CD4-positive, CD25-positive, alpha-beta regulatory T cell (primary cell): ENCODE measurements around the gene NME3. TPM values are rescaled to one million over a fixed set of nuclear protein-coding genes. Genes with fewer than 3 reads are reported as not detected.

ENCODE experiments used
- ATAC-seq, 2 donors: fragments of 150-1000 bp; cut with Tn5 transposase; one replicate each; pipeline ENCODE4 v1.10.0; 2021; ENCODE audit warnings: low read depth in 2 of 2, moderate number of reproducible peaks in 2 of 2, moderate library complexity in 1 of 2
- DNase-seq, 3 donors: peaks; one replicate each; pipeline versions ENCODE4 v3.0.0 to v3.0.0-alpha.2; 2012 to 2022; ENCODE audit warnings: mixed read lengths in 1 of 3
- H3K27ac ChIP-seq: one replicate; pipeline ENCODE4 v1.7.0; 2013; ENCODE audit warnings: mild to moderate bottlenecking, low read length; ENCODE audit not compliant: insufficient read depth, poor library complexity, severe bottlenecking
- H3K27me3 ChIP-seq: one replicate; pipeline ENCODE4 v1.7.0; 2013; ENCODE audit warnings: low read length; ENCODE audit not compliant: control insufficient read depth, insufficient read depth
- H3K36me3 ChIP-seq: one replicate; pipeline ENCODE4 v1.7.0; 2013; ENCODE audit warnings: mild to moderate bottlenecking, low read length, moderate library complexity; ENCODE audit not compliant: control insufficient read depth, insufficient read depth
- H3K4me1 ChIP-seq: 2 replicates; pipeline ENCODE4 v1.7.0; 2013; ENCODE audit warnings: mild to moderate bottlenecking, low read length; ENCODE audit not compliant: insufficient read depth, control insufficient read depth, poor library complexity, severe bottlenecking
- H3K4me3 ChIP-seq: one replicate; pipeline ENCODE4 v1.7.0; 2013; ENCODE audit warnings: low read depth, mild to moderate bottlenecking, low read length, moderate library complexity
- H3K9me3 ChIP-seq, 2 experiments: 1 replicate in 1 of 2; 2 replicates in 1 of 2; pipeline ENCODE4 v1.7.0; 2013; ENCODE audit warnings: low read length in 2 of 2, mild to moderate bottlenecking in 1 of 2, moderate library complexity in 1 of 2; ENCODE audit not compliant: control insufficient read depth in 2 of 2
- H3K27ac Mint-ChIP-seq, 3 donors: one replicate each; pipeline ENCODE4 v1.8.0; 2020 to 2022; ENCODE audit warnings: mild to moderate bottlenecking in 3 of 3, mixed read lengths in 3 of 3, moderate library complexity in 2 of 3
- H3K27me3 Mint-ChIP-seq: one replicate; pipeline ENCODE4 v1.8.0; 2022; ENCODE audit warnings: mild to moderate bottlenecking, mixed read lengths
- H3K36me3 Mint-ChIP-seq: one replicate; pipeline ENCODE4 v1.8.0; 2020; ENCODE audit warnings: mixed read lengths
- H3K4me1 Mint-ChIP-seq, 4 donors: one replicate each; pipeline ENCODE4 v1.8.0; 2020 to 2022; ENCODE audit warnings: mixed read lengths in 4 of 4, mild to moderate bottlenecking in 1 of 4
- H3K4me3 Mint-ChIP-seq, 4 donors: one replicate each; pipeline ENCODE4 v1.8.0; 2020 to 2022; ENCODE audit warnings: mild to moderate bottlenecking in 4 of 4, mixed read lengths in 4 of 4, moderate library complexity in 3 of 4
- H3K9me3 Mint-ChIP-seq, 7 donors: one replicate each; pipeline ENCODE4 v1.8.0; 2020 to 2022; ENCODE audit warnings: mixed read lengths in 7 of 7, mild to moderate bottlenecking in 3 of 7, moderate library complexity in 2 of 7
- polyA plus RNA-seq, 4 donors: library from polyadenylated mRNA; unstranded; fragments of 300-500 nt; fragmentation: Illumina TruSeq; gene quantifications; one replicate each; pipeline ENCODE4 v1.2.3, GENCODE V29; 2021
- total RNA-seq: library from RNA; stranded (reverse); gene quantifications from one replicate; pipeline ENCODE4 v1.2.3, GENCODE V29; 2022

Gene NME3
- total and polyA plus RNA-seq, 5 donors from 2014 or later: 45.1 to 101 (median 74.7) TPM

GRCh38 chr16:1791943-1792812, 20.8 kb upstream of the NME3 start:
- no peak overlapping the region for H3K4me3 Mint-ChIP-seq
- H3K4me3 ChIP-seq: no peak overlapping the region
- peaks cover 12% of the 10 kb centered on the region for H3K36me3 ChIP-seq
- H3K27me3 Mint-ChIP-seq: no peaks in the 10 kb centered on the region
- no peak overlapping the region for H3K27ac ChIP-seq
- no peaks in the 10 kb centered on the region for H3K9me3 ChIP-seq
- H3K27me3 ChIP-seq: no peaks in the 10 kb centered on the region
- H3K36me3 Mint-ChIP-seq: peaks cover 4% of the 10 kb centered on the region
- peaks cover 0 to 5% (median under 1%) of the 10 kb centered on the region in 4 donors for H3K4me1 Mint-ChIP-seq
- no peak overlapping the region for H3K27ac Mint-ChIP-seq
- peaks cover 0 to 2% (median 0%) of the 10 kb centered on the region in 7 donors for H3K9me3 Mint-ChIP-seq
- ATAC-seq: no peak
- DNase-seq: no peak
- H3K4me1 ChIP-seq: no peaks in the 10 kb centered on the region

GRCh38 chr16:1791256-1791942, 20.1 kb upstream of the NME3 start:
- H3K4me3 ChIP-seq: no peak overlapping the region
- DNase-seq (no peak), ATAC-seq (no peak)
- H3K9me3 Mint-ChIP-seq: no peaks in the 10 kb centered on the region
- H3K27me3 Mint-ChIP-seq: no peaks in the 10 kb centered on the region
- H3K27ac ChIP-seq: no peak overlapping the region
- H3K4me1 Mint-ChIP-seq: peaks cover 0 to 5% (median under 1%) of the 10 kb centered on the region in 4 donors
- H3K27ac Mint-ChIP-seq: no peak overlapping the region
- no peaks in the 10 kb centered on the region for H3K4me1 ChIP-seq
- no peaks in the 10 kb centered on the region for H3K27me3 ChIP-seq
- H3K36me3 Mint-ChIP-seq: peaks cover 4% of the 10 kb centered on the region
- H3K4me3 Mint-ChIP-seq: no peak overlapping the region
- peaks cover 18% of the 10 kb centered on the region for H3K36me3 ChIP-seq
- H3K9me3 ChIP-seq: no peaks in the 10 kb centered on the region

- no peak overlapping the region for H3K4me3 ChIP-seq
- ATAC-seq: no peak
- peaks cover 20% of the 10 kb centered on the region for H3K36me3 ChIP-seq
- H3K9me3 Mint-ChIP-seq: no peaks in the 10 kb centered on the region
- no peaks in the 10 kb centered on the region for H3K27me3 Mint-ChIP-seq
- H3K36me3 Mint-ChIP-seq: peaks cover 4% of the 10 kb centered on the region
- H3K4me1 ChIP-seq: no peaks in the 10 kb centered on the region
- H3K27me3 ChIP-seq: no peaks in the 10 kb centered on the region
- H3K4me1 Mint-ChIP-seq: peaks cover 0 to 5% (median 2%) of the 10 kb centered on the region in 4 donors
- H3K27ac Mint-ChIP-seq: no peak overlapping the region
- no peak overlapping the region for H3K4me3 Mint-ChIP-seq
- no peak overlapping the region for H3K27ac ChIP-seq
- no peak for DNase-seq
- H3K9me3 ChIP-seq: no peaks in the 10 kb centered on the region
These were observed 19.4 kb upstream of the NME3 start for GRCh38 chr16:1790611-1791255.

- Mint-ChIP-seq H3K4me3 (no peak overlapping the region), H3K27me3 (no peaks in the 10 kb centered on the region), H3K4me1 (peaks cover 0 to 9% (median 2%) of the 10 kb centered on the region in 4 donors), H3K36me3 (peaks cover 4% of the 10 kb centered on the region), H3K27ac (no peak overlapping the region), H3K9me3 (no peaks in the 10 kb centered on the region)
- Histone ChIP-seq H3K9me3 (no peaks in the 10 kb centered on the region), H3K4me3 (no peak overlapping the region), H3K27ac (no peak overlapping the region), H3K36me3 (peaks cover 20% of the 10 kb centered on the region), H3K4me1 (peaks cover 3% of the 10 kb centered on the region), H3K27me3 (no peaks in the 10 kb centered on the region)
- no peak for DNase-seq
- ATAC-seq: no peak
These were observed 18.9 kb upstream of the NME3 start for GRCh38 chr16:1790261-1790610.

DNA sequence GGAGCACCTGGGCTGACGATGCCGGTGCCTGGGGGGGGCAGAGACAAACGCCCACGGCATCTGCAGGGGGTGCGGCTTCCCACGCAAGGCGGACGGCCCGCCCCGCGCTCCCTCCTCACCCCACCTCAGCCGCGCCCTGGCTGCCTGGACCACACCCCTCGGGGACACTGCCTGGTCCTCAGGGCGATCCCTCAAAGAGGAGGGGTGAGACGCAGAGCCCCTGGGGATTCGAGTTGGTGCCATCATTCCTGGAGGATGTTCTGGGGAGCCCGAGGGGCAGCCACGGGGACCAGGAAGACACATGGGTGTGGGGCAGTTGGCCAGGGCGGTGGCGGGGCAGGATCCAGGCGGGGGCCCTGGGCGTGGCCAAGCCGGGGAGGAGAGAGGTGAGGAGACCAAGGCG, 18.3 kb upstream of the NME3 start:
- peaks cover 9% of the 10 kb centered on the region for H3K4me1 ChIP-seq
- Mint-ChIP-seq H3K27ac (no peak overlapping the region), H3K9me3 (no peaks in the 10 kb centered on the region), H3K4me1 (peaks cover 0 to 13% (median 3%) of the 10 kb centered on the region in 4 donors), H3K4me3 (no peak overlapping the region), H3K27me3 (no peaks in the 10 kb centered on the region), H3K36me3 (peaks cover 4% of the 10 kb centered on the region)
- H3K9me3 ChIP-seq: no peaks in the 10 kb centered on the region
- H3K27ac ChIP-seq: no peak overlapping the region
- no peak overlapping the region for H3K4me3 ChIP-seq
- no peaks in the 10 kb centered on the region for H3K27me3 ChIP-seq
- H3K36me3 ChIP-seq: peaks cover 20% of the 10 kb centered on the region
- DNase-seq: no peak
- no peak for ATAC-seq

DNA sequence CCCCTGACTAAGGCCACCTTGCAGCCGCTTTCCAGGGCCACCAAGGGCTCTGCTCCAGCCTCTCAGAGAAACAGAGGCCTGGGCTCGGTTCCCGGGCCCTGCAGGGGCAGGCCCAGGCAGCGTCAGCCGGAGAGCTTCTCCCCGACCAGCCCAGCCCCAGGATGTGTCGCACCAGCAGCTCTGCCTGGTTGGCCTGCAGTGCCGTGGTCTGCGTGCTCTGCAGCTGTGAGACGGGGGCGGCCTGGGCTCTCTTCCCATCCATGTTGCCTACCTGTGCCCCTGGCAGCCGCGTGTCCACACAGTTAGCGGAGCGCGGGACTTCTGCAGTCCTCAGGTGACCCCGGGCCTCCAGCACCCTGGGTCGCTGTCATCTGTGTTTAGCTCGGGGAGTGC, 17.4 kb upstream of the NME3 start:
- H3K4me3 ChIP-seq: no peak overlapping the region
- Mint-ChIP-seq H3K4me1 (peaks cover 0 to 17% (median 4%) of the 10 kb centered on the region in 4 donors), H3K36me3 (peaks cover 4% of the 10 kb centered on the region), H3K9me3 (no peaks in the 10 kb centered on the region), H3K27me3 (no peaks in the 10 kb centered on the region), H3K4me3 (no peak overlapping the region), H3K27ac (peak overlapping the region in 1 of 3 donors; percentile 20)
- no peak for ATAC-seq
- no peaks in the 10 kb centered on the region for H3K9me3 ChIP-seq
- DNase-seq: no peak
- H3K4me1 ChIP-seq: peaks cover 18% of the 10 kb centered on the region
- H3K36me3 ChIP-seq: peaks cover 20% of the 10 kb centered on the region
- H3K27me3 ChIP-seq: no peaks in the 10 kb centered on the region
- H3K27ac ChIP-seq: no peak overlapping the region

DNA sequence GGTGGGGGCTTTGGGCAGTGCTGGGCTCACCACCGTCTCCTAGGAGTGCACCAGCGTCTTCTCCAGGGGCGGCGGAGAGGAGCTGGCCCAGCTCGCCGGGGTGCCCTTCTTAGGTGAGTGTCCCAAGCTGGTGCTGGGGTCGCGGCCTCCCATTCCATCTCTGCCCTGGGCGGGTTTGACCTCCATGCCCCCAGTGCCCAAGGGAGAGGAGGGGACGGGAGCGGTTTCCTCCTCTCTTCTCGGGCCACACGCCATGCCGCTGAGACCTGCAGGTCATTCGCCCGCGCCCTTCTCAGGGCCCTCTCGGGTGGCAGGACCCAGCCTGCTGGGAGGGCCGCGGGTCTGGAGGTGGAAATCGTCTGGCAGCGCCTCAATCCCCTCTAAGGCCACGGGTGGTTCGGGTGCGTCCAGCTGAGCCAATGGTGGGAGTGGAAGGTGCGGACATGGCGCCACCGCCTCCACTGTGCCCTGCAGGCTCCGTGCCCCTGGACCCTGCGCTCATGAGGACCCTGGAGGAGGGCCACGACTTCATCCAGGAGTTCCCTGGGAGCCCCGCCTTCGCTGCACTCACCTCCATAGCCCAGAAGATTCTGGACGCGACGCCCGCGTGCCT, 16.9 kb upstream of the NME3 start:
- Mint-ChIP-seq H3K27me3 (no peaks in the 10 kb centered on the region), H3K4me3 (no peak overlapping the region), H3K9me3 (no peaks in the 10 kb centered on the region), H3K27ac (no peak overlapping the region), H3K4me1 (peaks cover 0 to 23% (median 7%) of the 10 kb centered on the region in 4 donors), H3K36me3 (peaks cover 4% of the 10 kb centered on the region)
- DNase-seq (no peak), ATAC-seq (no peak)
- Histone ChIP-seq H3K36me3 (peaks cover 20% of the 10 kb centered on the region), H3K4me1 (peaks cover 23% of the 10 kb centered on the region), H3K27ac (no peak overlapping the region), H3K27me3 (no peaks in the 10 kb centered on the region), H3K9me3 (no peaks in the 10 kb centered on the region), H3K4me3 (no peak overlapping the region)
